NCI-H460 (cell line): ENCODE data around the gene RGS19. TPM values are rescaled to one million over a fixed set of nuclear protein-coding genes. Genes with fewer than 3 reads are reported as not detected.

Source experiments
- DNase-seq: peaks from one replicate; pipeline ENCODE4 v3.0.0-alpha.2; 2016; ENCODE audit warnings: low read depth; ENCODE audit errors: extremely low read depth
- total RNA-seq: library from RNA; depleted of rRNA; stranded (reverse); fragments of >200 nt; shearing (Covaris generic); gene quantifications from 2 replicates; pipeline ENCODE4 v1.2.3, GENCODE V29; 2014

The RGS19 gene
- total RNA-seq, 1 experiment from 2014 or later, result 12.6 TPM

GRCh38 chr20:64077876-64078551 lies 1.3 kb downstream of the RGS19 start:
- no peak for DNase-seq

- no peak for DNase-seq
Observed at GRCh38 chr20:64077541-64077875, 1.8 kb downstream of the RGS19 start.

GRCh38 chr20:64077094-64077493 lies 2.2 kb downstream of the RGS19 start:
- no peak for DNase-seq

- no peak for DNase-seq
Observed at GRCh38 chr20:64076061-64076997, 3.0 kb downstream of the RGS19 start.

- DNase-seq, result no peak
Observed at GRCh38 chr20:64075556-64075955, 3.8 kb downstream of the RGS19 start.

- DNase-seq, result no peak
Observed at GRCh38 chr20:64074963-64075362, 4.4 kb downstream of the RGS19 start.

- DNase-seq, result no peak
Observed at GRCh38 chr20:64074184-64074789, 5.0 kb downstream of the RGS19 start.

- no peak for DNase-seq
Observed at GRCh38 chr20:64073476-64074183, 5.7 kb downstream of the RGS19 start.

- no peak for DNase-seq
Observed at GRCh38 chr20:64072498-64073063, 6.7 kb downstream of the RGS19 start.

- no peak for DNase-seq
Observed at GRCh38 chr20:64071341-64072332, 7.7 kb downstream of the RGS19 start.

GRCh38 chr20:64070244-64070993 lies 8.9 kb downstream of the RGS19 start:
- no peak for DNase-seq

GRCh38 chr20:64069614-64070243 lies 9.6 kb downstream of the RGS19 start:
- DNase-seq, result no peak

- no peak for DNase-seq
Observed at GRCh38 chr20:64069209-64069613, 10.1 kb downstream of the RGS19 start.

GRCh38 chr20:64068386-64069208 lies 10.7 kb downstream of the RGS19 start:
- DNase-seq, result no peak

GRCh38 chr20:64067733-64068307 lies 11.5 kb downstream of the RGS19 start:
- no peak for DNase-seq

GRCh38 chr20:64067005-64067632 lies 12.2 kb downstream of the RGS19 start:
- DNase-seq, result no peak

GRCh38 chr20:64065974-64066343 lies 13.4 kb downstream of the RGS19 start:
- DNase-seq, result peak; percentile 63
